SK-N-SH treated with all-trans-retinoic acid at 6 μM for 48 hours (cell line): Measurements from ENCODE around the gene SAMD4B.

ENCODE experiments used
- ATAC-seq: fragments of 200-7000 bp; cut with Tn5 transposase; 3 replicates; pipeline ENCODE4 v1.9.1; 2020; ENCODE audit warnings: mild to moderate bottlenecking, moderate library complexity
- ARNTL ChIP-seq: fragments of 450-650 bp; formaldehyde crosslinking; IDR thresholded peaks from 2 replicates; pipeline ENCODE4 v1.5.0; 2020; ENCODE audit warnings: low read depth, mild to moderate bottlenecking, moderate library complexity, borderline replicate concordance
- CREB5 ChIP-seq: fragments of 250-450 bp; sonication (Bioruptor Pico); IDR thresholded peaks from 2 replicates; pipeline ENCODE4 v1.5.1; 2020; ENCODE audit warnings: low read depth, mild to moderate bottlenecking, moderate library complexity
- CSDC2 ChIP-seq: fragments of 250-450 bp; sonication (Bioruptor Pico); IDR thresholded peaks from 2 replicates; pipeline ENCODE4 v1.5.0; 2020; ENCODE audit warnings: mild to moderate bottlenecking, moderate library complexity
- GLIS3 ChIP-seq: fragments of 250-450 bp; sonication (Bioruptor Pico); IDR thresholded peaks from 2 replicates; pipeline ENCODE4 v1.5.0; 2020; ENCODE audit warnings: mild to moderate bottlenecking, moderate library complexity
- ISL1 ChIP-seq: fragments of 250-450 bp; sonication (Bioruptor Pico); IDR thresholded peaks from 2 replicates; pipeline ENCODE4 v2.1.2; 2022; ENCODE audit warnings: mild to moderate bottlenecking, moderate library complexity
- OSR1 ChIP-seq: fragments of 250-450 bp; sonication (Bioruptor Pico); IDR thresholded peaks from 2 replicates; pipeline ENCODE4 v1.8.0; 2022; ENCODE audit warnings: moderate library complexity, mild to moderate bottlenecking, inconsistent platforms
- PATZ1 ChIP-seq: fragments of 250-450 bp; sonication (Bioruptor Pico); IDR thresholded peaks from 2 replicates; pipeline ENCODE4 v1.8.0; 2020; ENCODE audit warnings: mild to moderate bottlenecking, moderate library complexity, borderline replicate concordance
- POU6F1 ChIP-seq: fragments of 250-450 bp; sonication (Bioruptor Pico); IDR thresholded peaks from 2 replicates; pipeline ENCODE4 v1.8.0; 2021; ENCODE audit warnings: low read depth, mild to moderate bottlenecking, moderate library complexity, borderline replicate concordance
- PPARA ChIP-seq: fragments of 250-450 bp; sonication (Bioruptor Pico); IDR thresholded peaks from 2 replicates; pipeline ENCODE4 v1.5.0; 2020; ENCODE audit warnings: mild to moderate bottlenecking, borderline replicate concordance
- RARB ChIP-seq: fragments of 250-450 bp; sonication (Bioruptor Pico); IDR thresholded peaks from 2 replicates; pipeline ENCODE4 v1.8.0; 2021; ENCODE audit warnings: mild to moderate bottlenecking, moderate library complexity
- SNAI2 ChIP-seq: fragments of 250-450 bp; sonication (Bioruptor Pico); IDR thresholded peaks from 2 replicates; pipeline ENCODE4 v1.5.0; 2020; ENCODE audit warnings: mild to moderate bottlenecking, moderate library complexity
- TCF4 ChIP-seq: fragments of 250-450 bp; sonication (Bioruptor Pico); IDR thresholded peaks from 2 replicates; pipeline ENCODE4 v1.8.0; 2021; ENCODE audit warnings: mild to moderate bottlenecking, moderate library complexity, borderline replicate concordance
- TOX ChIP-seq: fragments of 250-450 bp; sonication (Bioruptor Pico); IDR thresholded peaks from 2 replicates; pipeline ENCODE4 v1.8.0; 2021; ENCODE audit warnings: mild to moderate bottlenecking, moderate library complexity, borderline replicate concordance
- ZC3H10 ChIP-seq: fragments of 250-450 bp; sonication (Bioruptor Pico); IDR thresholded peaks from 2 replicates; pipeline ENCODE4 v1.5.1; 2021; ENCODE audit warnings: mild to moderate bottlenecking, moderate library complexity
- ZFP3 ChIP-seq: fragments of 250-450 bp; sonication (Bioruptor Pico); IDR thresholded peaks from 2 replicates; pipeline ENCODE4 v1.5.0; 2020; ENCODE audit warnings: mild to moderate bottlenecking, moderate library complexity
- ZFP30 ChIP-seq: fragments of 450-650 bp; formaldehyde crosslinking; IDR thresholded peaks from 2 replicates; pipeline ENCODE4 v1.5.0; 2022; ENCODE audit warnings: mild to moderate bottlenecking, moderate library complexity
- ZNF565 ChIP-seq: fragments of 450-650 bp; formaldehyde crosslinking; conservative IDR thresholded peaks from 2 replicates; pipeline ENCODE4 v1.5.0; 2020; ENCODE audit warnings: low read depth, mild to moderate bottlenecking, moderate library complexity
- ZNF70 ChIP-seq: fragments of 450-650 bp; formaldehyde crosslinking; IDR thresholded peaks from 2 replicates; pipeline ENCODE4 v1.5.0; 2020; ENCODE audit warnings: mild to moderate bottlenecking, moderate library complexity
- ZNF8 ChIP-seq: fragments of 450-650 bp; formaldehyde crosslinking; IDR thresholded peaks from 2 replicates; pipeline ENCODE4 v1.5.0; 2020; ENCODE audit warnings: mild to moderate bottlenecking, moderate library complexity

The SAMD4B gene

GRCh38 chr19:39318071-39318470, 24.1 kb upstream of the SAMD4B start:
- ATAC-seq = no peak
- no peak for TF ChIP-seq ZFP3 (CRISPR knock-in tag)
- TF ChIP-seq PPARA (CRISPR knock-in tag) = no peak
- no peak for TF ChIP-seq POU6F1 (CRISPR knock-in tag)
- no peak for TF ChIP-seq ARNTL (CRISPR knock-in tag)
- no peak for TF ChIP-seq ZC3H10 (CRISPR knock-in tag)
- TF ChIP-seq GLIS3 = no peak
- no peak for TF ChIP-seq RARB (CRISPR knock-in tag)
- TF ChIP-seq PATZ1 = no peak
- TF ChIP-seq, all 23 proteins: peak for 0

GRCh38 chr19:39318690-39319089, 23.5 kb upstream of the SAMD4B start:
- TF ChIP-seq OSR1 (no peak), TCF4 (no peak), PPARA (CRISPR knock-in tag) (no peak), RARB (CRISPR knock-in tag) (no peak), GLIS3 (no peak), ZNF8 (CRISPR knock-in tag) (no peak), TOX (CRISPR knock-in tag) (no peak), ZNF70 (CRISPR knock-in tag) (no peak), PATZ1 (no peak), CREB5 (CRISPR knock-in tag) (no peak), ZC3H10 (CRISPR knock-in tag) (no peak), ZFP30 (CRISPR knock-in tag) (no peak), ARNTL (CRISPR knock-in tag) (no peak), ISL1 (CRISPR knock-in tag) (no peak), ZNF565 (no peak)

GRCh38 chr19:39319098-39319891, 22.9 kb upstream of the SAMD4B start:
- TF ChIP-seq POU6F1 (CRISPR knock-in tag) (no peak), CSDC2 (CRISPR knock-in tag) (no peak), OSR1 (no peak), GLIS3 (no peak), TCF4 (no peak), RARB (CRISPR knock-in tag) (no peak)

More at GRCh38 chr19:39318690-39319089, 23.5 kb upstream of the SAMD4B start:
- ATAC-seq = no peak

GRCh38 chr19:39319892-39320248, 22.4 kb upstream of the SAMD4B start:
- no peak for TF ChIP-seq SNAI2 (CRISPR knock-in tag)
- no peak for TF ChIP-seq ZNF70 (CRISPR knock-in tag)
- TF ChIP-seq ZFP3 (CRISPR knock-in tag) = no peak
- TF ChIP-seq CREB5 (CRISPR knock-in tag) = no peak
- TF ChIP-seq ZNF565 = no peak
- no peak for TF ChIP-seq TCF4
- no peak; the same call in 2 of the 3 replicates for ATAC-seq

More at GRCh38 chr19:39319098-39319891, 22.9 kb upstream of the SAMD4B start:
- no peak; the same call in 2 of the 3 replicates for ATAC-seq
